Measurements from ENCODE around the gene HYOU1.
"Not testable (repeated sequence)": the region's sequence is repeated elsewhere in the genome, so short reads cannot be mapped to it uniquely, and the experiment has no call there.

The HYOU1 gene

GRCh38 chr11:119057000-119057769 is at the start of gene HYOU1:
TSS of gene HYOU1 (minus strand) at chr11:119057205. CDS start at chr11:119056160, 1,045 bp downstream.
- peak; percentile 91 for DNase-seq

GRCh38 chr11:119103793-119104192 is 46.8 kb upstream of the HYOU1 start:
- DNase-seq = peak; percentile 84

- not testable (repeated sequence) for DNase-seq
Observed at GRCh38 chr11:119103161-119103664, 46.2 kb upstream of the HYOU1 start.

GRCh38 chr11:119101759-119102423 is 44.9 kb upstream of the HYOU1 start, which contains the start of gene DPAGT1:
TSS of gene DPAGT1 (minus strand) at chr11:119101853. CDS start at chr11:119101655, 198 bp downstream.
- peak; percentile 92 for DNase-seq

- DNase-seq = no peak
Observed at GRCh38 chr11:119100994-119101758, 44.2 kb upstream of the HYOU1 start.

- DNase-seq = no peak
Observed at GRCh38 chr11:119100246-119100970, 43.4 kb upstream of the HYOU1 start.

GRCh38 chr11:119099711-119100110 is 42.7 kb upstream of the HYOU1 start:
- DNase-seq = no peak

- DNase-seq = peak; percentile 98
Observed at GRCh38 chr11:119095066-119095880, 38.3 kb upstream of the HYOU1 start.

GRCh38 chr11:119094816-119095065 is 37.7 kb upstream of the HYOU1 start:
- DNase-seq = no peak

GRCh38 chr11:119093942-119094815 is 37.2 kb upstream of the HYOU1 start:
- no peak for DNase-seq

GRCh38 chr11:119092880-119093842 is 36.2 kb upstream of the HYOU1 start:
- no peak for DNase-seq

GRCh38 chr11:119091966-119092879 is 35.2 kb upstream of the HYOU1 start:
- no peak for DNase-seq

GRCh38 chr11:119091178-119091577 is 34.2 kb upstream of the HYOU1 start:
- DNase-seq = no peak

GRCh38 chr11:119089319-119089718 is 32.3 kb upstream of the HYOU1 start:
- DNase-seq = no peak

GRCh38 chr11:119088406-119088805 is 31.4 kb upstream of the HYOU1 start:
- no peak for DNase-seq

GRCh38 chr11:119087747-119088241 is 30.8 kb upstream of the HYOU1 start:
- no peak for DNase-seq

GRCh38 chr11:119087123-119087522 is 30.1 kb upstream of the HYOU1 start:
- DNase-seq = no peak

- DNase-seq = no peak
Observed at GRCh38 chr11:119085437-119085847, 28.4 kb upstream of the HYOU1 start.
